A549 (cell line): ENCODE data around the gene DACH1.

ENCODE experiments used
- CHD2 ChIP-seq: fragments of 150-350 bp; IDR thresholded peaks from 2 replicates; pipeline ENCODE4 v1.6.1; 2014; ENCODE audit warnings: low read length; ENCODE audit not compliant: partially characterized antibody
- CTCF ChIP-seq: fragments of >200 bp; sonication (Bioruptor Twin); formaldehyde crosslinking; IDR thresholded peaks from 3 replicates; pipeline ENCODE4 v1.5.1; 2016
- FOSL2 ChIP-seq, 2 experiments: fragments of 450-650 bp in 1 of 2; fragments of >200 bp in 1 of 2; sonication (Bioruptor Twin) in 1 of 2; formaldehyde crosslinking; IDR thresholded peaks; 2 replicates each; pipeline versions ENCODE4 v1.5.0 to v1.6.1; 2016 to 2020; ENCODE audit warnings: mild to moderate bottlenecking in 1 of 2, moderate library complexity in 1 of 2
- GATA3 ChIP-seq: IDR thresholded peaks from 2 replicates; pipeline ENCODE4 v1.6.1; 2012; ENCODE audit warnings: borderline replicate concordance
- POLR2A ChIP-seq: IDR thresholded peaks from 2 replicates; pipeline ENCODE4 v1.6.1; 2012; ENCODE audit warnings: mild to moderate bottlenecking, low read length
- RCOR1 ChIP-seq: fragments of 150-350 bp; IDR thresholded peaks from 2 replicates; pipeline ENCODE4 v1.6.1; 2014; ENCODE audit warnings: antibody characterized with exemption, low read length, low read depth
- REST ChIP-seq: fragments of 200-600 bp; sonication (generic); IDR thresholded peaks from 2 replicates; pipeline ENCODE4 v1.6.1; 2016; ENCODE audit warnings: antibody characterized with exemption, mild to moderate bottlenecking, moderate library complexity
- SMC3 ChIP-seq: fragments of >200 bp; sonication (Bioruptor Twin); formaldehyde crosslinking; IDR thresholded peaks from 3 replicates; pipeline ENCODE4 v1.6.1; 2018; ENCODE audit warnings: inconsistent platforms

- TF ChIP-seq POLR2A, result no peak
- TF ChIP-seq CTCF, result no peak
- no peak for TF ChIP-seq CHD2
- no peak for TF ChIP-seq RCOR1
- TF ChIP-seq FOSL2 (IDR thresholded peaks at IDR 0.05), result no peak
- TF ChIP-seq FOSL2 (CRISPR knock-in tag; IDR thresholded peaks at IDR 0.05), result no peak
- TF ChIP-seq SMC3, result no peak
- TF ChIP-seq GATA3, result no peak
- no peak for TF ChIP-seq REST
These were observed 153.9 kb downstream of the DACH1 start for GRCh38 chr13:71712988-71713653.
